HK-2 (cell line): Measurements from ENCODE around the gene TMEM121B.
"Not testable (repeated sequence)": the region's sequence is repeated elsewhere in the genome, so short reads cannot be mapped to it uniquely, and the experiment has no call there.

ENCODE experiments used
- DNase-seq: peaks from one replicate; pipeline ENCODE4 v3.0.0-alpha.2; 2018; ENCODE audit not compliant: unreplicated experiment

TMEM121B gene

DNA sequence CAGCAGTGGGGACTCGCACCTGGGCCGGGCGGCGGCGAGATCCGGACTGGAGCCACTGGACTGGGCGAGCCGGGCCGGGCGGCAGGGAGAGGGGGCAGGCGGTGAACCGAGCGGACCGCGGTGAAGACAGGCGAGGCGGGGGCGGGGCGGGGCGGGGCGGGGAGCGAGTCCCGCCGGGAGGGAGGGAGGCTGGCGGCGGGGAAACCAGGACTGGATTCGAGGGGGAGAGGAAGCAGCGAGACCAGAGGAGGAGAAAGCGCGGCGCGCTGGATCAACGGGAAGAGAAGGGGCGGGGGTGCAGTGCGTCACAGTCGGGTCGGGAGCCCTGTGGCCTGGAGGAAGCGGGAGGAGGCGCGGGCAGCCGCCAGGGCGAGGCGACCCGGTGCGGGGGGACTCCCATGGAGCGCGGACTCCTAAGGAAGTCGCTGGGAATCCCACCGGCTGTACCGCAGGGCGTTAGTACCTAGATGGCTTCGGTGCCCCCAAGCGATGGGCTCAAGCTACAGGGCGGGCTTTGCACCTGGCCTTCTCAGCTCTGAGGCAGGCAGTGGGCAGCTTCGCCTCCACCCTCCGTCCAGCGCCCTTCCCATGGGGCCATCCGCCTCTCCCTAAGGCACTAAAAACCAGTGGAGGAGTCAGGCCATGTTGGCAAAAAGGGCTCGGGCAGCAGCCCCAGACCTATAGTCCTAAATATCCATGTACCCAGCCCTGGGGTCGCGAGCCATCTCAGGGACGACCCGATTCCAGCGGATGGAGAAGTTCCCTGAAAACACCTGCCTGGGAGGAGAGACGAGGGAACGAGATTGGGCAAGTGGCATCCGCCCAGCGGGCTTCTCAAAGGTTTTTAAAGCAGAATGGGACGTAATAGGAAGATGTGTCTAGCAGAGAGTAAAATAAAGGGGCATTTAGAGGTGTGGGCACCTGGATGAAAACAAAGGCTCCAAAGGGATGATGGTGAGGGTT, at the start of gene TMEM121B:
Gene TMEM121B, minus strand, starts transcription at position 128 of the 963 bp plus-strand sequence. CDS start 233 bp downstream, outside the sequence.
- peak; percentile 66 for DNase-seq

- DNase-seq, result no peak
Observed at GRCh38 chr22:17167486-17167885, 46.3 kb upstream of the TMEM121B start.

DNA sequence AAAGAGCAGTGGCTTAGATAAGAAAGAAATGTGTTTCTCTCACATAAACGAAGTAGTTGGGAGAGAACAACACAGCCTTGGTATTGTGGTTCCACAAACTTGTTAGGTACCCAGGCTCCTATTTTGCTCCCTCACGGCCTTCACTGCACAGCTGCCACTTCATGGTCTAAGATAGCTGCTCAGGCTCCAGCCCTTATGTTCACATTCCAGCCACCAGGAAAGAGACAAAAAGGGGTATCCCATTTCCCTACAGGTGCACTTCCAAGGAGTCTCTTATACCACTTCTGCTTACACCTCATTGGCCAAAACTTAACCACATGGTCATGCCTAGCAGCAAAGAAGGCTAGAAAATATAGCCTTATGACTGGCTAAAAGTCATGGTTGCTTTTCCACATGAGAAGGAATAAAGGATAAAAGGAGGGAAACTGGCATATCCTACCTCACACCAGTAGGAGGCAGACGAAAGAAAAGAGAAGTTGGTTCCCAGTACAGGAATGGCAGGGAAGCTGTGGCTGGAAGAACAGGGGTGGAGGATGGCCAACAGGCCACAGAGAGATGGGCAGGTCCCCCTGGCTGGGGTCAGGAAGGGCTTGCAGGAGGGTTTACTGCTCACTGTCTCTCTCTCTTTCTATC, 43.3 kb upstream of the TMEM121B start:
- DNase-seq, result no peak

- no peak for DNase-seq
Observed at GRCh38 chr22:17162731-17163130, 41.6 kb upstream of the TMEM121B start.

DNA sequence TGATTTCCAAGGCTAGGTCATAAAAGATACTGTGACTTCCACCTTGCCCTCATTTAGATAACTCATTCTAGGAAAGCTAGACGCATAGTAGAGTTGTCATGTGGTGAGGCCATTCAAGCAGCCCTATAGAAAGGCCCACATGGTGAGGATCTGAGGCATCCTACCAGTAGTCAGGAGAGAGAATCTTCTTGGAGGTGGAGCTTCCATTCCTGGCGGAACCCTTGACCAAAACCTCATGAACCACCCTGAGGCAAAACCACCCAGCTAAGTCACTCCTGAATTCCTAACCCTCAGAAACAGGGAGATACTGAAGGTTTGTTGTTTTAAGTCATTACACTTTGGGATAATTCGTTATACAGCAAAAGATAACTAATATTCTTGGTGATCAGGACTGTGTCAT, 40.8 kb upstream of the TMEM121B start:
- DNase-seq, result no peak

- DNase-seq, result peak; percentile 74
Observed at GRCh38 chr22:17159504-17159951, 38.4 kb upstream of the TMEM121B start.

DNA sequence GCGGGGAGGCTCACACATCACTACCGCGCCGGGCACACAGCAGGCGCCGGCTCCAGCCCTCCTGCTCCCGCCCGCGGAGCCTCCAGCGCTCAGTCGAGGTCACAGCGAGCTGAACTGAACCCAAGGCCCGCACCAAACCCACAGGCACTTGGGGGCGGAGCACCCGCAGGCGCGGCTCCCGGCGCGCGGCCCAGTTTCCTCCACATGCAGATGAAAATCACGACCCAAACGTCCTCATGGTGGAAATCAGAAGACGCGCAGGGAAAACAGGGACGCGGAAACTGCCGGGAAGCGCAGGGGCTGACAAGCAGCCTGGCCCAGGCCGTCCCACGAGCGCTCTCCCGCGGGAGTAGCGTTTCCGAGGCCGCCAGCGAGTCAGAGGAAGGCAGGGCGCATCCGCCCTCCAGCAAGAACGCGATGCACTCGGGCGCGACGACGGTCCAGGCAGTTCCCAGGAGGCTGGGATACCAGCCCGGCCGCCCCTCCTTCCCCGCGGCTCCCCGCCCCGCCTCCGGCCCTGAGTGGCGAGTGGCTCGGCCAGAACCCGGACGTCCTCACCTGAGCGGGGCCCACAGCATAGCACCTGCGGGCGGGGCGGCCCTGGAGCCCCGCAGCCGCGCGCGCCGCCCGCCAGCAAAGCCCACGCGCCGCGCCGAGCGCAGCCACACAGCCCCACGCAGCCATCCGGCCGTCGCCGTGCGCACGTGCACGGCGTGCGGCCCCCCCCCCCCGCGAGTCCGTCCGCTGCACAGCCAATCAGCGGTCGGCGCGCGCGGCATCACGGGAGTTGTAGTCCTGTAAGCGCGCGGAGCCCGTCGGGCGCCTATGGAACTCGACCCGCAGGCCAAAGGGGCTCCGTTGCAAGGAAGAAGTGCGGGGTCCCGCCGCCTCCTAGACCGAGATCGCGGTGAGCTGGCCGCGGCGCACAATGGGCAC, 37.7 kb upstream of the TMEM121B start, which contains the start of gene HDHD5:
Gene HDHD5, minus strand, starts transcription at position 710 of the 936 bp plus-strand sequence. Its CDS starts 26 bp downstream, at position 684.
- DNase-seq, result peak; percentile 93

- no peak for DNase-seq
Observed at GRCh38 chr22:17158176-17158567, 37.0 kb upstream of the TMEM121B start.

DNA sequence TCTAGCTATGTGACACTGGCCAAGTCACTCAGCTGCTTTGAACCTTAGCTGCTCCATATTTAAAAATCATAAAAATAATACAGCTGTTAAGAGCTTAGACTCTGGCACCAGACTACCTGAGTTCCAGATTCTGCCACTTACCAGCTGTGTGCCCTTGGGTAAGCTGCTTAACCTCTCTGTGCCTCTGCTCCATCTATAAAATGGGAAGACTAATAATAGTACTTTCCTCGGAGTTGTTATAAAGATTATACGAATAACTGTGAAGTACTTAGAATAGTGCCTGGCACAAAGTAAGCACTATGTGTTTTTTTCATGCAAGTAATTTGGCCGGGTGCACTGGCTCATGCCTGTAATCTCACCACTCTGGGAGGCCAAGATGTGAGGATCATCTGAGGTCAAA, 36.6 kb upstream of the TMEM121B start:
- no peak for DNase-seq

GRCh38 chr22:17155941-17156340, 34.8 kb upstream of the TMEM121B start:
- DNase-seq, result no peak

DNA sequence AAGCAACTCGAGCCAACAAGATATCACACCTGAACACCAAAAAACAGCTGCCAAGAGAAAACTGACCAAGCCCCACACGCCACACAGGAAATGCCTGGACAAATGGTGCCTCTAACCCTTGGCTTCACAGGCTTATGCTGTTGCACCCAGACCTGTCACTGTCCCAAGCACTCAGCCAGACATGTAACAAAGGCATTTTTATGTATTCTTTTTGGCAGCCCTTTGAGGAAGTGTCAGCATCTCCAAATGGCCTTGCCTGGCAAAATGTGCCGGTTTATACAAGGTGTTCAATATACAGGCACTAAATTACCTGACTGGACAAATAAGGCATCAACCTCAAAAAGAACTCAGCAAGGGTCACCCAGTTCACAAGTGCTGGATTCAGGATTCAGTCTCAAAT, 31.8 kb upstream of the TMEM121B start:
- DNase-seq, result no peak

DNA sequence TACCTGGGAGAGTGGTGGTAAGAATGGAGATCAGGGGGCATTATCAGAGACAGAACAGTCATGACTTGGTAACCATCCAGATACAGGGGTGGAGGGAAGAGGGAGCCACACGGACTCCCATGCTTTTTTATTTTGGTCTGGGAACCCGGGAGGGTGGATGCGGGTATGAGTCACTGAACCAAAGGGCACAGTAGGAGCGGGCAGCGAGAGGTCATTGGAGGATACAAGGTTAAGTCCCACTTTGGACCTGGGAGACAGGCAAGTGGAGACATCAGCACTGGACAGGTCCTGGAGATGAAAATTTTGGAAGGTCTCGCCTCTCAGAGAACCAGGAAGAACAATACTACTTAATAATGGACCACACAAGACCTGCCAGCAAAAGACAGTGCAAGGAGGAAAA, 31.2 kb upstream of the TMEM121B start:
- DNase-seq, result no peak

DNA sequence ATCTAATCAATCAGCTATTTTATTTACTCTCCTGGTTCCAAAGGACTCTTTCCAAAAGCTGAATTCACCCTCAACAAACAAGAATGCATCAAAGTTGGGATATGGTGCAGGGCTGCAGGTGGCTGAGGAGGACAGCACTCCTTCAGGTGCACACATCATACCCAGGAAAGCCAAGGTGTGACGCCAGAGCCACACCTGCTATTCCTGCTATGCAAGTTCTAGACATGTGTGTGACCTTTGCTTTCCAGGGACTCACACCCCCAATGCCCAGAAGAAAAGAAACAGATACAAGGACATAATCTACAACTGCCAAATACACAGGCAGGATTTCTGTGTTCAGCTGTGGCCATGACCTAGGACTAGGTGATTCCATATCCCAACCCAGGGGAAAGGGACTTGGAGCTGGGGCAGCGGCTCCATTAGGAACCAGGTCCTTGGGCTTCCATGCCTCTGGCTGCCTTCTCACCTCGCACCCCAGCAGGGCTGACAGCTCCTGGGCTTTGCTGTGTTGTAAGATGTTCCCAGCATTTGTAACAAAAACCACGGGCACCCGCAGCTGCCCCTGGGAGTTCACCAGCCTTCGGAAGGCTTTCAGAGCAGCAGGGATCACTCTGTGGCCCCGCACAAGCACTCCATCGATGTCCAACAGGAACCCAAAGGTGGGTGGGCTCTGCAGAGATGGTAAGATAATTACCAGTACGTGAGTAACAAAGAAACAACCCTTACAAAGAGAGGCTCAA, 28.1 kb upstream of the TMEM121B start:
- DNase-seq, result no peak

- DNase-seq, result not testable (repeated sequence)
Observed at GRCh38 chr22:17147458-17147857, 26.3 kb upstream of the TMEM121B start.

DNA sequence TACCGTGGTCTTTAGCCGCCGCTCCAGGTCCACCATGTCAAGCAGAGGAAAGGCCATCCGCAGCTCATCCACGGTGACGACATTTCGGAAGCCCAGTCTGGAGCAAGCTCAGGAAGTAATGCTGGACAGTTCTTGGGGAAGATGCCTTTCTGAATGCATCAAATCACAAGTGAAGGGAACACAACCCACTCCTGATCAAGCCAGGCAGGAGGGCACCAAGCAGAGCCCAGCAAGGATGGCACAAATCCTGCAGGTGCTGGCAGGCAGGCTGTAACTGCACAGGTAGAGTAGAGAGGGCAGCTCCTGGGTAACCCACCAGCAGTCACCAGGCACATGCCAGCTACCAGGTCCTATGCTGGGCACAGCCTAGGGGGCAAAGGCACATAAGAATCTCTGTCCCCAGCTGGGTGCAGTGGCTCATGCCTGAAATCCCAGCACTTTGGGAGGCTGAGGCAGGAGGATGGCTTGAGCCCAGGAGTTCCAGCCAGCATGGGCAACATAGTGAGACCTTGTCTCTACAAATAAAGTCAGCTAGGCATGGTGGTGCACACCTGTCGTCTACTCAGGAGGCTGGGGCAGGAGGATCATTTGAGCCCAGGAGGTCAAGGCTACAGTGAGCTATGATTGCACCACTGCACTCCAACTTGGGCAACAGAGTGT, 24.0 kb upstream of the TMEM121B start:
- DNase-seq, result no peak

GRCh38 chr22:17143826-17144225, 22.7 kb upstream of the TMEM121B start:
- no peak for DNase-seq

GRCh38 chr22:17143101-17143500, 21.9 kb upstream of the TMEM121B start:
- no peak for DNase-seq

DNA sequence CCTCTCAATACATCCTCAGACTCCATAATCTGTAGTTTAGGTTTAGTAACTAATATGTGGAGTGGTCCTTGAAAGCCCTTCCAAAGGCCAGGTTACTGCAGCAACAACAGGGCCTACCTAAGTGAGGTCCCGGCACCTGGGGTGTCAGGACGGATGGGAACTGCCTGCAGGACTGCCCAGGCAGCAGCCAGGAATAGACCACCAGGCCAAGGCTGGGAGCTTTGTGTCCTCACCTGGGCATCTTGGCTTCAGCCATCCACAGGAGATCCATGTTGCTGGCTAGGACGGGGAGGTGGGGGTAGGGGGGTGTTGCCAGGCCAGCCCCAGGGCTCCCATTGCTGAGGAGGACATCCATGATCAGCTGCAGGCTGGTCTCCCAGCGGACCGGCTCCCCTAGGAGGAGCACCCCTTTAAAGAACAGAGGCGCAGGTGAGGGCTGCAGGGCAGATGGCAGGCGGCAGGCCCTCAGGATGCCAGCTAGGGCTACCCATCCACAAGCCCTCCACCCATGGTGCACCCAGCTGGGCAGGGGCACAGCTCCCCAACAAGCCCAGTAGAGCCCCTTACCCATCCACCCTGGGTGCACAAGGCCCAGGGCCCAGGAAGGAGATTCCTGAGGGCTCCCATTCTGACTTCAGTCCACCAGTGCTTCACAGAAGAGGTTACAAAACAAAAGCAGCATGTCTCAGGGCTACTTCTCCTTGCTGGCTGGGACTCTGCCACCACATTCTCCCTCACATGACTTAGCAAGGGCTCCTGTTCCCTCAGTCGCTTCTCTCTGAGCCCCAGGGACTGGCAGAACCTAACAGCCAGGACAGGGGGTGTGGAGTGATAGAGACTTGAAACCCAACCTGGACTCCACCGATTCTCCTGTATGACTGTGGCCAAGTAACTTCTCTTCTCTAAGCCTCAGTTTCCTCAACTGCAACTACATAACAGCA, 19.9 kb upstream of the TMEM121B start:
- DNase-seq, result no peak

DNA sequence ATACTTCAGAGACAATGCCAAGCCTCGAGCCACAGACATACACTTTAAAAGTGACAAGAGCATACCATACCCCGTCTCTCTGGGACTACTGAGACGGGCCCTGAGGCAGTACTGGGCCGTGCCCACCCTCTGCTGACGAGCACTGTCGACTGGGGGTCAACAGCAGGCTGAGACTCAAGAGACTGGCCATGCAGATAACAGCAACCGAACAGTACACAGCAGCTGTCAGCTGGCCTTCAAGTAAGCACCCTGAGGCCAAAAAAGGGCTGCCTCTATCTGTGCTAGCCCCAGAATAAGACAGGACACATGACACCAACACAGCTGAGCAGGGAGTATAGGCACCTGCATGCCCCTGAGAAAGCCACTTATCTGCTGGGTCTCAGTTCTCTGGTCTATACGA, 18.9 kb upstream of the TMEM121B start:
- DNase-seq, result no peak
